Prostate gland (tissue), 2 donors: Measurements from ENCODE around the gene KIAA1328.

Experiments
- POLR2A ChIP-seq: fragments of 450-650 bp; IDR thresholded peaks from one replicate; pipeline ENCODE4 v1.6.1; 2016; ENCODE audit warnings: antibody characterized with exemption, mild to moderate bottlenecking
- TF ChIP-seq, protein P1 (sequence below), 4 experiments: fragments of 200-600 bp in 2 of 4; fragments of 450-650 bp in 2 of 4; sonication (generic) in 2 of 4; IDR thresholded peaks; 1 replicate in 3 of 4; 2 replicates in 1 of 4; pipeline ENCODE4 v1.5.1; 2016 to 2019; ENCODE audit warnings: antibody characterized with exemption in 4 of 4, mild to moderate bottlenecking in 2 of 4, moderate library complexity in 2 of 4

DNA sequence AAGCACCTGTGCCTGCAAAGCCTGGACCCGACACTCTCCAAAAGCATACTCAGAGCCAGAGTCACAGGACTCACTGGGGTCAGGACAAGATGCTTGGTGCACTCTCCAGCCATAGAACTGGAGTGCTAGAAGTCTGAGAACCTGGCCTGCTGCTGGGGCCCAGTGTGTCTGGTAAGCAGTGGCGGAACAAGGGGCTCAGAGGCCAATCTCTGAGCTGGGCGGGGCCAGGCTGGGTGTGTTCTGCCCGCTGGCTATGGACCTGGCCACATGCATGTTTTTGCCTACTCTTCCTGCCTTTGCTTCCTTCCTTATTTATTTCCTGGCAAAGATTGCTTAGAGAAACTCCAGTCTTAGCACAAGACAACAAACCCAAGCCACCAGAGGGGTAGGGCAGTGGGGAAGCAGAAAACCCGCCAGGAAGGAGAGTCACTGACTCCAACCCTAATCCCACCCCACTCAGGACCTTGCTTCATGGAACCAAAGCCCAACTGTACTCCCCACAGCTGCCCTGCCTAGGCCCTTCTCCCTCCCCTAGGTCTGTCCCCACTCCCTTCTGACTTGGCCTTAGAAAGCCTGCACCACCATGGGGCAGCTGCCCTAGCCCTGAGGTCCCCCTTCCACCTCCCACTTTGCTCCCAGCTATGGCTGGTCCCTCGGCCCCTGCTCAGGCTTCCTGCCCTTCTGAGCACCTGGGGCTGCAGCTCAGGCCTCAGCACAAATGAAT is 421.1 kb downstream of the KIAA1328 start:
- TF ChIP-seq POLR2A = no peak
- TF ChIP-seq, protein P1, sequence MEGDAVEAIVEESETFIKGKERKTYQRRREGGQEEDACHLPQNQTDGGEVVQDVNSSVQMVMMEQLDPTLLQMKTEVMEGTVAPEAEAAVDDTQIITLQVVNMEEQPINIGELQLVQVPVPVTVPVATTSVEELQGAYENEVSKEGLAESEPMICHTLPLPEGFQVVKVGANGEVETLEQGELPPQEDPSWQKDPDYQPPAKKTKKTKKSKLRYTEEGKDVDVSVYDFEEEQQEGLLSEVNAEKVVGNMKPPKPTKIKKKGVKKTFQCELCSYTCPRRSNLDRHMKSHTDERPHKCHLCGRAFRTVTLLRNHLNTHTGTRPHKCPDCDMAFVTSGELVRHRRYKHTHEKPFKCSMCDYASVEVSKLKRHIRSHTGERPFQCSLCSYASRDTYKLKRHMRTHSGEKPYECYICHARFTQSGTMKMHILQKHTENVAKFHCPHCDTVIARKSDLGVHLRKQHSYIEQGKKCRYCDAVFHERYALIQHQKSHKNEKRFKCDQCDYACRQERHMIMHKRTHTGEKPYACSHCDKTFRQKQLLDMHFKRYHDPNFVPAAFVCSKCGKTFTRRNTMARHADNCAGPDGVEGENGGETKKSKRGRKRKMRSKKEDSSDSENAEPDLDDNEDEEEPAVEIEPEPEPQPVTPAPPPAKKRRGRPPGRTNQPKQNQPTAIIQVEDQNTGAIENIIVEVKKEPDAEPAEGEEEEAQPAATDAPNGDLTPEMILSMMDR (IDR thresholded peaks at IDR 0.05) = no peak
